GM12878 (cell line): Measurements from ENCODE around the gene IRAG1. TPM values are rescaled to one million over a fixed set of nuclear protein-coding genes. Genes with fewer than 3 reads are reported as not detected.

Experiments used
- ATAC-seq: fragments of 200-7000 bp; cut with Tn5 transposase; 3 replicates; pipeline ENCODE4 v1.9.1; 2020; ENCODE audit warnings: mild to moderate bottlenecking, moderate library complexity
- BruUV-seq: library from RNA; stranded (reverse); fragments of 400-500 nt; replicated peaks from 2 replicates; lab custom pipeline; 2021; lab: Mats Ljungman, UMichigan
- CTCF ChIA-PET: fragments of 300-600 bp; sonication (Branson Sonifier 250); formaldehyde crosslinking; extraction: SDS; loops from one replicate; lab custom pipeline; 2021; ENCODE audit warnings: inconsistent platforms; lab: Yijun Ruan, JAX
- POLR2A ChIA-PET: fragments of 350-600 bp; formaldehyde crosslinking; extraction: SDS; loops from one replicate; lab custom pipeline; 2021; ENCODE audit warnings: inconsistent platforms; lab: Charles Lee
- RAD21 ChIA-PET: fragments of 300-600 bp; sonication (Branson Sonifier 250); formaldehyde crosslinking; loops from one replicate; lab custom pipeline; 2023; ENCODE audit warnings: antibody characterized with exemption; ENCODE audit not compliant: unreplicated experiment; lab: Charles Lee
- SMC1A ChIA-PET: fragments of 300-600 bp; sonication (Branson Sonifier 250); formaldehyde crosslinking; loops from one replicate; lab custom pipeline; 2023; ENCODE audit not compliant: unreplicated experiment, uncharacterized antibody; lab: Charles Lee
- DNase-seq: peaks from one replicate; pipeline ENCODE4 v3.0.0-alpha.2; 2011; ENCODE audit warnings: low read depth, low spot score
- FAIRE-seq: peaks from 3 replicates; lab custom pipeline; 2011; peaks lifted over from hg19 to GRCh38; lab: Jason Lieb, UNC
- H2AFZ ChIP-seq: 2 replicates; pipeline ENCODE4 v1.6.0; 2011; ENCODE audit warnings: low read depth, low read length, control low read depth; ENCODE audit not compliant: control insufficient read depth
- H3K27ac ChIP-seq: 2 replicates; pipeline ENCODE4 v1.5.1; 2011; ENCODE audit warnings: control low read depth; ENCODE audit not compliant: control insufficient read depth, insufficient read depth
- H3K27me3 ChIP-seq, 2 experiments: replicated peaks in 1 of 2; 2 replicates each; pipeline versions ENCODE4 v1.6.0 to v1.6.1; 2011; ENCODE audit warnings: low read length in 1 of 2; ENCODE audit not compliant: control insufficient read depth in 2 of 2, insufficient read depth in 2 of 2
- H3K36me3 ChIP-seq, 2 experiments: 2 replicates each; pipeline ENCODE4 v1.5.1; 2011; ENCODE audit warnings: low read length in 1 of 2; ENCODE audit not compliant: control insufficient read depth in 2 of 2, insufficient read depth in 2 of 2
- H3K4me1 ChIP-seq: 2 replicates; pipeline ENCODE4 v1.6.1; 2011; ENCODE audit warnings: mild to moderate bottlenecking, low read length, moderate library complexity, mixed read lengths; ENCODE audit not compliant: control insufficient read depth, insufficient read depth
- H3K4me2 ChIP-seq: 2 replicates; pipeline ENCODE4 v1.6.0; 2011; ENCODE audit warnings: control low read depth; ENCODE audit not compliant: control insufficient read depth, insufficient read depth
- H3K4me3 ChIP-seq: fragments of 200-600 bp; sonication (generic); 2 replicates; pipeline ENCODE4 v1.5.1; 2016
- H3K79me2 ChIP-seq: 2 replicates; pipeline ENCODE4 v1.6.0; 2011; ENCODE audit warnings: low read length; ENCODE audit not compliant: control insufficient read depth, insufficient read depth
- H3K9ac ChIP-seq: 2 replicates; pipeline ENCODE4 v1.8.0; 2011; ENCODE audit warnings: low read length, control low read depth, mixed read lengths; ENCODE audit not compliant: control insufficient read depth, insufficient read depth
- H3K9me3 ChIP-seq: replicated peaks from 3 replicates; pipeline ENCODE4 v1.5.1; 2011; ENCODE audit warnings: mild to moderate bottlenecking, low read length; ENCODE audit not compliant: control insufficient read depth, insufficient read depth
- H4K20me1 ChIP-seq: 2 replicates; pipeline ENCODE4 v1.6.0; 2011; ENCODE audit not compliant: control insufficient read depth, insufficient read depth
- CBX3 ChIP-seq: fragments of 200-600 bp; sonication (generic); IDR thresholded peaks from 2 replicates; pipeline ENCODE4 v1.6.1; 2016; ENCODE audit warnings: low read depth, borderline replicate concordance
- CBX5 ChIP-seq: sonication (generic); IDR thresholded peaks from 2 replicates; pipeline ENCODE4 v1.6.1; 2016; ENCODE audit warnings: low read depth, moderate library complexity, mild to moderate bottlenecking, inconsistent platforms
- DPF2 ChIP-seq: fragments of 450-650 bp; IDR thresholded peaks from 2 replicates; pipeline ENCODE4 v1.6.1; 2017; ENCODE audit warnings: mild to moderate bottlenecking
- EGR1 ChIP-seq, 2 experiments: IDR thresholded peaks; 1 replicate in 1 of 2; 2 replicates in 1 of 2; pipeline ENCODE4 v1.6.1; 2011 to 2012; ENCODE audit warnings: low read depth in 2 of 2, low read length in 2 of 2, borderline replicate concordance in 1 of 2, mild to moderate bottlenecking in 1 of 2, moderate library complexity in 1 of 2
- MTA3 ChIP-seq: IDR thresholded peaks from 2 replicates; pipeline ENCODE4 v1.6.1; 2012; ENCODE audit warnings: low read length, inconsistent platforms, borderline replicate concordance
- NBN ChIP-seq: fragments of 450-650 bp; IDR thresholded peaks from 2 replicates; pipeline ENCODE4 v1.6.1; 2016
- RELB ChIP-seq: fragments of 450-650 bp; IDR thresholded peaks from 2 replicates; pipeline ENCODE4 v1.6.1; 2017; ENCODE audit warnings: low read depth, mild to moderate bottlenecking, moderate library complexity
- SIN3A ChIP-seq: IDR thresholded peaks from 2 replicates; pipeline ENCODE4 v1.6.1; 2012; ENCODE audit warnings: low read depth, low read length, improper control_type of control experiment
- ZNF217 ChIP-seq: fragments of 450-650 bp; IDR thresholded peaks from 2 replicates; pipeline ENCODE4 v1.6.1; 2017; ENCODE audit warnings: antibody characterized with exemption, mild to moderate bottlenecking
- WGBS: methylation state at CpG from one replicate; pipeline ENCODE4 v1.1.6; 2016; ENCODE audit warnings: low lambda C conversion rate; ENCODE audit not compliant: insufficient replicate concordance, insufficient coverage; ENCODE audit errors: missing lambda C conversion rate; 5-methylcytosine and 5-hydroxymethylcytosine counted together
- in situ Hi-C: fragments of 300-500 bp; cut with MboI; formaldehyde crosslinking; loops from 9 replicates; pipeline ENCODE4 v1.14.3; 2018; ENCODE audit warnings: mixed read lengths
- intact Hi-C: fragments of 100-400 bp; cut with micrococcal nuclease; formaldehyde crosslinking; loops from one replicate; pipeline ENCODE4 v1.14.2; 2022; ENCODE audit not compliant: unreplicated experiment
- polyA plus RNA-seq, 11 experiments: library from polyadenylated mRNA; depleted of rRNA in 4 of 11; unstranded in 6 of 11; stranded (reverse) in 5 of 11; fragments of >200 nt; fragmentation: Nextera tagmentation in 4 of 11; fragmentation: Illumina TruSeq in 1 of 11; extraction: Ambion mirVana in 4 of 11; extraction: Trizol in 1 of 11; gene quantifications; 1 replicate in 1 of 11; 2 replicates in 10 of 11; pipeline versions ENCODE4 v1.2.1 to v1.2.3, GENCODE V29; 2011 to 2016; ENCODE audit warnings: inconsistent platforms in 2 of 11, missing spikeins in 2 of 11, low read depth in 1 of 11
- total RNA-seq, 4 experiments: library from RNA; depleted of rRNA in 3 of 4; stranded (reverse); fragments of >200 nt in 3 of 4; fragmentation: Illumina TruSeq in 1 of 4; extraction: Trizol in 1 of 4; gene quantifications; 2 replicates each; pipeline versions ENCODE4 v1.2.1 to v1.2.3, GENCODE V29; 2013 to 2021
- TF ChIP-seq, protein P1 (sequence below), 3 experiments: IDR thresholded peaks in 2 of 3; conservative IDR thresholded peaks in 1 of 3; 2 replicates each; pipeline ENCODE4 v1.5.1; 2011; ENCODE audit warnings: low read depth in 3 of 3, low read length in 3 of 3, mild to moderate bottlenecking in 3 of 3, control low read depth in 2 of 3, moderate library complexity in 2 of 3, inconsistent platforms in 1 of 3, mixed read lengths in 1 of 3; ENCODE audit not compliant: control insufficient read depth in 2 of 3, insufficient read depth in 1 of 3; ENCODE audit errors: extremely low read depth in 1 of 3

IRAG1 gene
- total and polyA plus RNA-seq, 10 of the 15 experiments (the other 5 are each of a cell fraction or from before 2014, with no cell fraction given): 0.02 to 0.18 (median 0.06) TPM; not detected in 4

DNA sequence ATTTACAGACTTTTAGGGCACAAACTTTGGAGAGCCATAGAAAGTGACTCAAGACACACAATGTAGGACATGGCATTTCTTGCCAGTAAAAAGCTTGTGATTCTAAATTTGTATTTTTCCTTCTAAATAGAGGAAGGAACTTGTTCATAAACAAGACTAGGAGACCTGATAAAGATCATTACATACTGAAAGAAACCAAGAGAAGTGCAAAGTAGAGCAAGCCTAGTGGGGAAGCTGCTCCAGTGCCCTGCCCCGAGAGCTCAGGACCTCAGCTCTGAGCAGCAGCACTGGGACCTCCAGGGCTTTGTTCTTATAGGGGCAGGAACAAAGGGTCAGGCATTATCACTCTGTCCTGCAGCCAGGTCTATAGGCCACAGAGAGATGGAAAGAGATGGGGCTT lies 7.2 kb downstream of the IRAG1 start:
- no peak for DNase-seq
- Histone ChIP-seq H3K27me3 (no peaks in the 10 kb centered on the region; a peak in 2 of 4 replicates), H3K9me3 (no peaks in the 10 kb centered on the region), H3K27ac (no peak overlapping the region), H3K36me3 (no peaks in the 10 kb centered on the region), H2AFZ (no peak overlapping the region), H3K4me3 (no peak overlapping the region), H3K4me2 (no peak overlapping the region), H4K20me1 (no peaks in the 10 kb centered on the region), H3K9ac (no peak overlapping the region), H3K4me1 (no peaks in the 10 kb centered on the region), H3K79me2 (no peaks in the 10 kb centered on the region)
- BruUV-seq: no TSS peak
- no peak for ATAC-seq
- ChIA-PET SMC1A (no interaction called here), CTCF (no interaction called here), POLR2A (no interaction called here), RAD21 (no interaction called here)
- in situ Hi-C loops: no loop called here
- TF ChIP-seq SIN3A (no peak), MTA3 (no peak), NBN (no peak)
- TF ChIP-seq, protein P1, sequence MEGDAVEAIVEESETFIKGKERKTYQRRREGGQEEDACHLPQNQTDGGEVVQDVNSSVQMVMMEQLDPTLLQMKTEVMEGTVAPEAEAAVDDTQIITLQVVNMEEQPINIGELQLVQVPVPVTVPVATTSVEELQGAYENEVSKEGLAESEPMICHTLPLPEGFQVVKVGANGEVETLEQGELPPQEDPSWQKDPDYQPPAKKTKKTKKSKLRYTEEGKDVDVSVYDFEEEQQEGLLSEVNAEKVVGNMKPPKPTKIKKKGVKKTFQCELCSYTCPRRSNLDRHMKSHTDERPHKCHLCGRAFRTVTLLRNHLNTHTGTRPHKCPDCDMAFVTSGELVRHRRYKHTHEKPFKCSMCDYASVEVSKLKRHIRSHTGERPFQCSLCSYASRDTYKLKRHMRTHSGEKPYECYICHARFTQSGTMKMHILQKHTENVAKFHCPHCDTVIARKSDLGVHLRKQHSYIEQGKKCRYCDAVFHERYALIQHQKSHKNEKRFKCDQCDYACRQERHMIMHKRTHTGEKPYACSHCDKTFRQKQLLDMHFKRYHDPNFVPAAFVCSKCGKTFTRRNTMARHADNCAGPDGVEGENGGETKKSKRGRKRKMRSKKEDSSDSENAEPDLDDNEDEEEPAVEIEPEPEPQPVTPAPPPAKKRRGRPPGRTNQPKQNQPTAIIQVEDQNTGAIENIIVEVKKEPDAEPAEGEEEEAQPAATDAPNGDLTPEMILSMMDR (IDR thresholded peaks at IDR 0.05 in 2 of 3, conservative IDR thresholded peaks at IDR 0.05 in 1 of 3; ENCODE audit: control insufficient read depth in 2 of 3, extremely low read depth in 1 of 3, insufficient read depth in 1 of 3, low read depth in 3 of 3, low read length in 3 of 3): no peak
- FAIRE-seq: no peak
- 0% methylated on average over 1 of the region's 1 CpG for WGBS
- intact Hi-C loops: no loop called here

- BruUV-seq: no TSS peak
- no peaks in the 10 kb centered on the region for H3K79me2 ChIP-seq
Measured at GRCh38 chr11:10683429-10683828, 10.1 kb downstream of the IRAG1 start.

More at GRCh38 chr11:10683429-10683828, 10.1 kb downstream of the IRAG1 start:
- ChIA-PET POLR2A (no interaction called here), RAD21 (interaction anchor here (1.4 kb wide), 1 partner anchor 44 kb away, joined by 3 read pairs; no protein-coding TSS in a partner anchor), CTCF (interaction anchor here (0.9 to 1.0 kb wide), 2 partner anchors 19 to 48 kb away, joined by 3 read pairs; no protein-coding TSS in a partner anchor), SMC1A (interaction anchor here (0.9 to 1.2 kb wide), 2 partner anchors 10 to 143 kb away, joined by 3 read pairs; partner anchors contain the start of gene RNF141)
- Histone ChIP-seq H3K27me3 (no peaks in the 10 kb centered on the region; a peak in 2 of 4 replicates), H2AFZ (no peak overlapping the region), H3K4me1 (no peaks in the 10 kb centered on the region), H3K9me3 (no peaks in the 10 kb centered on the region), H3K36me3 (no peaks in the 10 kb centered on the region), H3K9ac (no peak overlapping the region), H3K27ac (no peak overlapping the region), H4K20me1 (no peaks in the 10 kb centered on the region), H3K4me2 (no peak overlapping the region), H3K4me3 (no peak overlapping the region)
- TF ChIP-seq EGR1 (IDR thresholded peaks at IDR 0.05; ENCODE audit: borderline replicate concordance in 1 of 2, low read depth in 2 of 2, low read length in 2 of 2): no peak
- TF ChIP-seq RELB: no peak
- no peak for TF ChIP-seq CBX3
- TF ChIP-seq CBX5: no peak
- TF ChIP-seq DPF2: no peak
- TF ChIP-seq ZNF217: no peak
- FAIRE-seq (no peak), ATAC-seq (no peak), DNase-seq (no peak)
- 0% methylated on average over 1 of the region's 1 CpG for WGBS
- in situ Hi-C loops: no loop called here
- intact Hi-C loops: no loop called here
